A673 (cell line): ENCODE measurements around the gene GLTP.

ENCODE experiments used
- EZH2 ChIP-seq: fragments of 200-600 bp; sonication (generic); IDR thresholded peaks from 2 replicates; pipeline ENCODE4 v1.6.1; 2017; ENCODE audit warnings: borderline replicate concordance, low read depth, mild to moderate bottlenecking, mixed read lengths, antibody characterized with exemption, low read length; ENCODE audit not compliant: poor library complexity, severe bottlenecking
- TF ChIP-seq, protein P1 (sequence below): fragments of 300-800, 200-600 bp; sonication (generic); conservative IDR thresholded peaks from 2 replicates; pipeline ENCODE4 v1.5.1; 2017; ENCODE audit warnings: low read depth, mild to moderate bottlenecking, antibody characterized with exemption, low read length, moderate library complexity, mixed read lengths

- TF ChIP-seq, protein P1, sequence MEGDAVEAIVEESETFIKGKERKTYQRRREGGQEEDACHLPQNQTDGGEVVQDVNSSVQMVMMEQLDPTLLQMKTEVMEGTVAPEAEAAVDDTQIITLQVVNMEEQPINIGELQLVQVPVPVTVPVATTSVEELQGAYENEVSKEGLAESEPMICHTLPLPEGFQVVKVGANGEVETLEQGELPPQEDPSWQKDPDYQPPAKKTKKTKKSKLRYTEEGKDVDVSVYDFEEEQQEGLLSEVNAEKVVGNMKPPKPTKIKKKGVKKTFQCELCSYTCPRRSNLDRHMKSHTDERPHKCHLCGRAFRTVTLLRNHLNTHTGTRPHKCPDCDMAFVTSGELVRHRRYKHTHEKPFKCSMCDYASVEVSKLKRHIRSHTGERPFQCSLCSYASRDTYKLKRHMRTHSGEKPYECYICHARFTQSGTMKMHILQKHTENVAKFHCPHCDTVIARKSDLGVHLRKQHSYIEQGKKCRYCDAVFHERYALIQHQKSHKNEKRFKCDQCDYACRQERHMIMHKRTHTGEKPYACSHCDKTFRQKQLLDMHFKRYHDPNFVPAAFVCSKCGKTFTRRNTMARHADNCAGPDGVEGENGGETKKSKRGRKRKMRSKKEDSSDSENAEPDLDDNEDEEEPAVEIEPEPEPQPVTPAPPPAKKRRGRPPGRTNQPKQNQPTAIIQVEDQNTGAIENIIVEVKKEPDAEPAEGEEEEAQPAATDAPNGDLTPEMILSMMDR = no peak
- TF ChIP-seq EZH2 = no peak
Measured at GRCh38 chr12:109828754-109829511, 51.4 kb downstream of the GLTP start.
